H9 (cell line): ENCODE results near the gene PLBD1. TPM values are rescaled to one million over a fixed set of nuclear protein-coding genes. Genes with fewer than 3 reads are reported as not detected.

Experiments
- DNase-seq: peaks from one replicate; pipeline ENCODE4 v3.0.0-alpha.2; 2017
- H2AFZ ChIP-seq: one replicate; pipeline ENCODE4 v1.6.1; 2013; ENCODE audit warnings: mild to moderate bottlenecking, low read length, control low read depth, moderate library complexity
- H2AK5ac ChIP-seq: 2 replicates; pipeline ENCODE4 v1.6.1; 2013; ENCODE audit warnings: low read length, control low read depth, mixed read lengths; ENCODE audit not compliant: insufficient read length
- H2BK120ac ChIP-seq: one replicate; pipeline ENCODE4 v1.6.1; 2013; ENCODE audit warnings: low read depth, mild to moderate bottlenecking, low read length, control low read depth, inconsistent platforms; ENCODE audit not compliant: poor library complexity, severe bottlenecking
- H2BK12ac ChIP-seq: 2 replicates; pipeline ENCODE4 v1.6.1; 2013; ENCODE audit warnings: low read length, control low read depth, mixed read lengths, low read depth; ENCODE audit not compliant: insufficient read length
- H2BK15ac ChIP-seq: 2 replicates; pipeline ENCODE4 v1.6.1; 2013; ENCODE audit warnings: low read depth, low read length, control low read depth
- H2BK20ac ChIP-seq: one replicate; pipeline ENCODE4 v1.6.1; 2013; ENCODE audit warnings: low read depth, mild to moderate bottlenecking, low read length, control low read depth, inconsistent platforms; ENCODE audit not compliant: poor library complexity, severe bottlenecking
- H2BK5ac ChIP-seq: 2 replicates; pipeline ENCODE4 v1.6.1; 2013; ENCODE audit warnings: low read length, control low read depth, mixed read lengths; ENCODE audit not compliant: insufficient read length
- H3K14ac ChIP-seq: 2 replicates; pipeline ENCODE4 v1.6.1; 2013; ENCODE audit warnings: low read length, control low read depth; ENCODE audit not compliant: insufficient read depth
- H3K18ac ChIP-seq: 2 replicates; pipeline ENCODE4 v1.6.1; 2013; ENCODE audit warnings: low read depth, mild to moderate bottlenecking, mixed read lengths, low read length, control low read depth; ENCODE audit not compliant: insufficient read length
- H3K23ac ChIP-seq: 2 replicates; pipeline ENCODE4 v1.6.1; 2013; ENCODE audit warnings: low read length, control low read depth, mixed read lengths, low read depth; ENCODE audit not compliant: insufficient read length
- H3K23me2 ChIP-seq: 2 replicates; pipeline ENCODE4 v1.6.1; 2013; ENCODE audit warnings: low read depth, mild to moderate bottlenecking, mixed read lengths, low read length, control low read depth; ENCODE audit not compliant: insufficient read length, poor library complexity, severe bottlenecking
- H3K27ac ChIP-seq: 2 replicates; pipeline ENCODE4 v1.5.1; 2013; ENCODE audit warnings: low read length, control low read depth, mixed read lengths, low read depth; ENCODE audit not compliant: insufficient read length
- H3K27me3 ChIP-seq: 2 replicates; pipeline ENCODE4 v1.6.1; 2013; ENCODE audit warnings: low read length, control low read depth, inconsistent platforms; ENCODE audit not compliant: insufficient read depth
- H3K4ac ChIP-seq: 2 replicates; pipeline ENCODE4 v1.6.1; 2013; ENCODE audit warnings: low read depth, mild to moderate bottlenecking, control low read depth, inconsistent platforms, low read length, moderate library complexity
- H3K4me1 ChIP-seq: 2 replicates; pipeline ENCODE4 v1.6.1; 2013; ENCODE audit warnings: low read length, control low read depth, inconsistent platforms; ENCODE audit not compliant: insufficient read depth
- H3K4me2 ChIP-seq: 2 replicates; pipeline ENCODE4 v1.6.1; 2013; ENCODE audit warnings: low read length, control low read depth, mixed read lengths; ENCODE audit not compliant: insufficient read length, insufficient read depth
- H3K56ac ChIP-seq: 2 replicates; pipeline ENCODE4 v1.6.1; 2013; ENCODE audit warnings: low read depth, mild to moderate bottlenecking, mixed read lengths, low read length, control low read depth; ENCODE audit not compliant: insufficient read length
- H3K79me1 ChIP-seq: 2 replicates; pipeline ENCODE4 v1.6.1; 2013; ENCODE audit warnings: low read depth, mild to moderate bottlenecking, moderate library complexity, low read length, control low read depth, inconsistent platforms; ENCODE audit not compliant: insufficient read depth, poor library complexity, severe bottlenecking
- H3K79me2 ChIP-seq: 2 replicates; pipeline ENCODE4 v1.6.1; 2013; ENCODE audit warnings: low read length, control low read depth, inconsistent platforms; ENCODE audit not compliant: insufficient read depth
- H3K9ac ChIP-seq: 2 replicates; pipeline ENCODE4 v1.6.1; 2013; ENCODE audit warnings: low read length, control low read depth, mixed read lengths; ENCODE audit not compliant: insufficient read length; ENCODE audit errors: extremely low read depth
- H3K9me3 ChIP-seq: one replicate; pipeline ENCODE4 v1.6.1; 2013; ENCODE audit warnings: low read depth, low read length, inconsistent platforms; ENCODE audit not compliant: control insufficient read depth
- H3T11ph ChIP-seq: one replicate; pipeline ENCODE4 v1.6.1; 2013; ENCODE audit warnings: mild to moderate bottlenecking, low read length, control low read depth, inconsistent platforms
- H4K20me1 ChIP-seq: one replicate; pipeline ENCODE4 v1.6.1; 2013; ENCODE audit not compliant: control insufficient read depth, insufficient read length, insufficient read depth
- H4K5ac ChIP-seq: 2 replicates; pipeline ENCODE4 v1.6.1; 2013; ENCODE audit warnings: low read depth, mild to moderate bottlenecking, mixed read lengths, low read length, control low read depth; ENCODE audit not compliant: insufficient read length
- H4K8ac ChIP-seq: replicated peaks from 2 replicates; pipeline ENCODE4 v1.6.1; 2013; ENCODE audit warnings: low read length, control low read depth, mixed read lengths, low read depth; ENCODE audit not compliant: insufficient read length
- H4K91ac ChIP-seq: 2 replicates; pipeline ENCODE4 v1.6.1; 2013; ENCODE audit warnings: low read depth, mild to moderate bottlenecking, moderate library complexity, mixed read lengths, low read length, control low read depth; ENCODE audit not compliant: insufficient read length
- H3K27ac Mint-ChIP-seq, 3 experiments: 2 replicates in 2 of 3; 3 replicates in 1 of 3; pipeline ENCODE4 v1.8.0; 2020 to 2021; ENCODE audit warnings: mixed read lengths in 3 of 3, mild to moderate bottlenecking in 1 of 3, moderate library complexity in 1 of 3
- H3K27me3 Mint-ChIP-seq: 2 replicates; pipeline ENCODE4 v1.8.0; 2021; ENCODE audit warnings: low read depth, mild to moderate bottlenecking, moderate library complexity, mixed read lengths
- H3K36me3 Mint-ChIP-seq, 3 experiments: 2 replicates in 2 of 3; 3 replicates in 1 of 3; pipeline ENCODE4 v1.8.0; 2020 to 2021; ENCODE audit warnings: low read depth in 3 of 3, mixed read lengths in 3 of 3; ENCODE audit not compliant: insufficient read depth in 1 of 3
- H3K4me1 Mint-ChIP-seq, 2 experiments: 2 replicates each; pipeline ENCODE4 v1.8.0; 2020; ENCODE audit warnings: mixed read lengths in 2 of 2
- H3K4me3 Mint-ChIP-seq, 2 experiments: 2 replicates in 1 of 2; 3 replicates in 1 of 2; pipeline ENCODE4 v1.8.0; 2020 to 2021; ENCODE audit warnings: mild to moderate bottlenecking in 2 of 2, mixed read lengths in 2 of 2, moderate library complexity in 1 of 2
- H3K9me3 Mint-ChIP-seq, 2 experiments: 2 replicates in 1 of 2; 3 replicates in 1 of 2; pipeline ENCODE4 v1.8.0; 2020; ENCODE audit warnings: mild to moderate bottlenecking in 2 of 2, mixed read lengths in 2 of 2, moderate library complexity in 1 of 2
- WGBS: extraction: QIAGEN DNeasy Blood & Tissue Kit; methylation state at CpG from one replicate; pipeline ENCODE4 v1.1.7; 2013; ENCODE audit warnings: missing lambda C conversion rate, low lambda C conversion rate, mixed read lengths; ENCODE audit not compliant: insufficient read length; ENCODE audit errors: extremely low coverage; 5-methylcytosine and 5-hydroxymethylcytosine counted together
- total RNA-seq: library from RNA; stranded (reverse); gene quantifications from 2 replicates; pipeline ENCODE4 v1.2.1, GENCODE V29; 2021
- TF ChIP-seq, protein P1 (sequence below): fragments of 200-600 bp; sonication (generic); conservative IDR thresholded peaks from 3 replicates; pipeline ENCODE4 v1.8.0; 2021; ENCODE audit warnings: antibody characterized with exemption, mild to moderate bottlenecking

The PLBD1 gene
- total RNA-seq, 1 experiment from 2014 or later: 15.5 TPM

DNA sequence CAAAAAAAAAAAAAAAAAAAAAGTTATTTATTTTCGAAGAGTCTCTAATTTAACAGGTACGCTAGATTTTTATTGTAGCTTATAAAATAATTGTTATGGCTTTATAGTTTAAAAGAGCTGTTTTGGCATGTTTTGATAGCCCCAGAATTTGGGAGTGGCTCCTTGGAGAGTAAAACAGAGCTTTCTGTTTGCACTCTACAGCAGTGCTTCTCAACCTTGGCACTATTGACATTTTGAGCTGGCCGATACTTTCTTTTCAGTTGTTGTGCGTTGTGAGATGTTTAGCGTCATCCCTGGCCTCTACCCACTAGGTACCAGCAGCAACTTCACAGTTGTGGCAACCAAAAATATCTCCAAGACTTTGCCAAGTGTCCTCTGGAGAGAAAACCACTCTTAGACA is 30.6 kb downstream of the PLBD1 start:
- no peak overlapping the region for H3K4me2 ChIP-seq
- H3K4ac ChIP-seq: no peak overlapping the region
- no peak overlapping the region for H2BK15ac ChIP-seq
- no peak overlapping the region for H3K56ac ChIP-seq
- Mint-ChIP-seq H3K9me3 (no peaks in the 10 kb centered on the region; a peak in 1 of 5 replicates), H3K27me3 (no peaks in the 10 kb centered on the region), H3K36me3 (peaks cover 0 to 4% (median 0%) of the 10 kb centered on the region in 3 experiments; a peak in 2 of 7 replicates), H3K4me1 (no peaks in the 10 kb centered on the region), H3K27ac (no peak overlapping the region), H3K4me3 (no peak overlapping the region)
- TF ChIP-seq, protein P1, sequence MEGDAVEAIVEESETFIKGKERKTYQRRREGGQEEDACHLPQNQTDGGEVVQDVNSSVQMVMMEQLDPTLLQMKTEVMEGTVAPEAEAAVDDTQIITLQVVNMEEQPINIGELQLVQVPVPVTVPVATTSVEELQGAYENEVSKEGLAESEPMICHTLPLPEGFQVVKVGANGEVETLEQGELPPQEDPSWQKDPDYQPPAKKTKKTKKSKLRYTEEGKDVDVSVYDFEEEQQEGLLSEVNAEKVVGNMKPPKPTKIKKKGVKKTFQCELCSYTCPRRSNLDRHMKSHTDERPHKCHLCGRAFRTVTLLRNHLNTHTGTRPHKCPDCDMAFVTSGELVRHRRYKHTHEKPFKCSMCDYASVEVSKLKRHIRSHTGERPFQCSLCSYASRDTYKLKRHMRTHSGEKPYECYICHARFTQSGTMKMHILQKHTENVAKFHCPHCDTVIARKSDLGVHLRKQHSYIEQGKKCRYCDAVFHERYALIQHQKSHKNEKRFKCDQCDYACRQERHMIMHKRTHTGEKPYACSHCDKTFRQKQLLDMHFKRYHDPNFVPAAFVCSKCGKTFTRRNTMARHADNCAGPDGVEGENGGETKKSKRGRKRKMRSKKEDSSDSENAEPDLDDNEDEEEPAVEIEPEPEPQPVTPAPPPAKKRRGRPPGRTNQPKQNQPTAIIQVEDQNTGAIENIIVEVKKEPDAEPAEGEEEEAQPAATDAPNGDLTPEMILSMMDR: no peak
- H3K27me3 ChIP-seq: no peaks in the 10 kb centered on the region
- no peak overlapping the region for H3K18ac ChIP-seq
- no peak overlapping the region for H4K8ac ChIP-seq
- no peaks in the 10 kb centered on the region for H3K79me2 ChIP-seq
- no CpG with 5 or more reads among the region's 5 CpGs for WGBS
- no peak overlapping the region for H3K14ac ChIP-seq
- H4K20me1 ChIP-seq: no peaks in the 10 kb centered on the region
- no peak overlapping the region for H3T11ph ChIP-seq
- H2BK20ac ChIP-seq: no peak overlapping the region
- no peaks in the 10 kb centered on the region for H3K79me1 ChIP-seq
- no peak overlapping the region for H2AFZ ChIP-seq
- H2BK120ac ChIP-seq: no peak overlapping the region
- H3K4me1 ChIP-seq: no peaks in the 10 kb centered on the region
- no peak overlapping the region for H3K27ac ChIP-seq
- no peak overlapping the region for H3K23ac ChIP-seq
- H3K23me2 ChIP-seq: no peaks in the 10 kb centered on the region
- no peaks in the 10 kb centered on the region for H3K9me3 ChIP-seq
- no peak overlapping the region for H4K5ac ChIP-seq
- DNase-seq: no peak
- no peak overlapping the region for H2BK12ac ChIP-seq
- no peak overlapping the region for H2AK5ac ChIP-seq
- H4K91ac ChIP-seq: no peak overlapping the region
- H3K9ac ChIP-seq: no peak overlapping the region
- no peak overlapping the region for H2BK5ac ChIP-seq
